ENCODE data around the gene WNT11.

The WNT11 gene

GRCh38 chr11:76197332-76197731 lies 9.0 kb downstream of the WNT11 start:
- no peak for TF ChIP-seq CTCF (IDR thresholded peaks at IDR 0.05; ENCODE audit: low read depth, low read length)
- DNase-seq = no peak
- Histone ChIP-seq H3K27me3 (no peaks in the 10 kb centered on the region), H3K4me3 (ENCODE audit: low read depth, low read length) (no peak overlapping the region), H3K4me1 (no peaks in the 10 kb centered on the region), H3K9me3 (no peaks in the 10 kb centered on the region), H3K36me3 (no peaks in the 10 kb centered on the region)

- Histone ChIP-seq H3K4me3 (ENCODE audit: low read depth, low read length) (no peak overlapping the region), H3K36me3 (no peaks in the 10 kb centered on the region), H3K9me3 (no peaks in the 10 kb centered on the region), H3K27me3 (no peaks in the 10 kb centered on the region), H3K4me1 (no peaks in the 10 kb centered on the region)
- DNase-seq = no peak
- no peak for TF ChIP-seq CTCF (IDR thresholded peaks at IDR 0.05; ENCODE audit: low read depth, low read length)
These were observed 9.5 kb downstream of the WNT11 start for GRCh38 chr11:76196849-76197248.

- no peaks in the 10 kb centered on the region for H3K27me3 ChIP-seq
- TF ChIP-seq CTCF (IDR thresholded peaks at IDR 0.05; ENCODE audit: low read depth, low read length) = no peak
- DNase-seq = no peak
- no peaks in the 10 kb centered on the region; the same call in 1 of the 2 replicates for H3K4me1 ChIP-seq
- no peaks in the 10 kb centered on the region for H3K36me3 ChIP-seq
- no peaks in the 10 kb centered on the region for H3K9me3 ChIP-seq
- no peak overlapping the region for H3K4me3 ChIP-seq (ENCODE audit: low read depth, low read length)
These were observed 11.2 kb downstream of the WNT11 start for GRCh38 chr11:76194872-76195668.

- no peaks in the 10 kb centered on the region; the same call in 1 of the 2 replicates for H3K4me1 ChIP-seq
- no peak overlapping the region for H3K4me3 ChIP-seq (ENCODE audit: low read depth, low read length)
- no peaks in the 10 kb centered on the region for H3K9me3 ChIP-seq
- H3K27me3 ChIP-seq = no peaks in the 10 kb centered on the region
- peak; percentile 49 for DNase-seq
- no peaks in the 10 kb centered on the region for H3K36me3 ChIP-seq
- TF ChIP-seq CTCF (IDR thresholded peaks at IDR 0.05; ENCODE audit: low read depth, low read length) = no peak
These were observed 13.1 kb downstream of the WNT11 start for GRCh38 chr11:76193219-76193618.

- Histone ChIP-seq H3K27me3 (no peaks in the 10 kb centered on the region), H3K4me1 (peaks cover 13% of the 10 kb centered on the region), H3K9me3 (no peaks in the 10 kb centered on the region), H3K36me3 (no peaks in the 10 kb centered on the region), H3K4me3 (ENCODE audit: low read depth, low read length) (no peak overlapping the region)
- no peak for DNase-seq
- TF ChIP-seq CTCF (IDR thresholded peaks at IDR 0.05; ENCODE audit: low read depth, low read length) = no peak
These were observed 15.9 kb downstream of the WNT11 start for GRCh38 chr11:76190376-76190775.

GRCh38 chr11:76189682-76190081 lies 16.6 kb downstream of the WNT11 start:
- Histone ChIP-seq H3K4me3 (ENCODE audit: low read depth, low read length) (no peak overlapping the region), H3K4me1 (peaks cover 20% of the 10 kb centered on the region), H3K9me3 (no peaks in the 10 kb centered on the region), H3K36me3 (no peaks in the 10 kb centered on the region), H3K27me3 (no peaks in the 10 kb centered on the region)
- no peak for DNase-seq
- no peak for TF ChIP-seq CTCF (IDR thresholded peaks at IDR 0.05; ENCODE audit: low read depth, low read length)

Measured in BE2C (cell line).